ENCODE results near the gene HAUS3. TPM values are rescaled to one million over a fixed set of nuclear protein-coding genes. Genes with fewer than 3 reads are reported as not detected.

The HAUS3 gene
- polyA plus RNA-seq, 1 donor (not counting 4 experiments of a cell fraction or from before 2014, with no cell fraction given): 11.1 TPM

- TF ChIP-seq EZH2 (IDR thresholded peaks at IDR 0.05; ENCODE audit: low read length) (no peak), CTCF (optimal IDR thresholded peaks at IDR 0.05 in 1 of 3, IDR thresholded peaks at IDR 0.05 in 1 of 3, conservative IDR thresholded peaks at IDR 0.05 in 1 of 3; ENCODE audit: extremely low read depth in 1 of 3, insufficient read depth in 2 of 3, low read length in 3 of 3) (no peak)
- Histone ChIP-seq H3K27me3 (ENCODE audit: control insufficient read depth, extremely low read depth, insufficient read depth, low read length) (peaks cover 9% of the 10 kb centered on the region), H3K4me1 (ENCODE audit: control insufficient read depth, extremely low read depth, insufficient read depth, low read length) (peaks cover 1% of the 10 kb centered on the region), H3K36me3 (ENCODE audit: control insufficient read depth in 2 of 2, extremely low read depth in 1 of 2, insufficient read depth in 2 of 2, low read length in 2 of 2) (no peaks in the 10 kb centered on the region), H3K4me2 (ENCODE audit: control insufficient read depth, extremely low read depth, insufficient read depth, low read depth, low read length) (no peak overlapping the region), H3K4me3 (ENCODE audit: control insufficient read depth in 2 of 3, extremely low read depth in 1 of 3, insufficient read depth in 2 of 3, low read depth in 1 of 3, low read length in 3 of 3) (no peak overlapping the region), H2AFZ (ENCODE audit: control insufficient read depth, low read length) (no peak overlapping the region), H3K79me2 (ENCODE audit: control insufficient read depth, insufficient read depth, low read length) (no peaks in the 10 kb centered on the region), H3K27ac (ENCODE audit: control insufficient read depth, insufficient read depth, low read length) (no peak overlapping the region), H3K9ac (ENCODE audit: control insufficient read depth, extremely low read depth, insufficient read depth, low read length) (no peak overlapping the region), H3K9me1 (ENCODE audit: control insufficient read depth, extremely low read depth, insufficient read depth, low read length) (no peaks in the 10 kb centered on the region), H4K20me1 (ENCODE audit: control insufficient read depth, extremely low read depth, insufficient read depth, low read length) (no peaks in the 10 kb centered on the region), H3K9me3 (ENCODE audit: control insufficient read depth, low read depth, low read length) (no peaks in the 10 kb centered on the region)
- DNase-seq (ENCODE audit: low read depth, low spot score) (no peak), FAIRE-seq (no peak)
- dilution Hi-C loops (cut with MboI; ENCODE audit: extremely low pct_ligation_motif_present, low sequenced_read_pairs): no loop called here
These were observed 48.6 kb upstream of the HAUS3 start for GRCh38 chr4:2290488-2290887.

GRCh38 chr4:2289955-2290333 lies 48.0 kb upstream of the HAUS3 start:
- H3K4me1 ChIP-seq (ENCODE audit: control insufficient read depth, extremely low read depth, insufficient read depth, low read length): peaks cover 7% of the 10 kb centered on the region
- dilution Hi-C loops (cut with MboI; ENCODE audit: extremely low pct_ligation_motif_present, low sequenced_read_pairs): no loop called here
- H3K4me2 ChIP-seq (ENCODE audit: control insufficient read depth, extremely low read depth, insufficient read depth, low read depth, low read length): no peak overlapping the region
- H3K9me1 ChIP-seq (ENCODE audit: control insufficient read depth, extremely low read depth, insufficient read depth, low read length): no peaks in the 10 kb centered on the region
- H4K20me1 ChIP-seq (ENCODE audit: control insufficient read depth, extremely low read depth, insufficient read depth, low read length): no peaks in the 10 kb centered on the region
- H3K9me3 ChIP-seq (ENCODE audit: control insufficient read depth, low read depth, low read length): no peaks in the 10 kb centered on the region
- no peak for FAIRE-seq
- no peak overlapping the region for H3K27ac ChIP-seq (ENCODE audit: control insufficient read depth, insufficient read depth, low read length)
- no peaks in the 10 kb centered on the region for H3K36me3 ChIP-seq (ENCODE audit: control insufficient read depth in 2 of 2, extremely low read depth in 1 of 2, insufficient read depth in 2 of 2, low read length in 2 of 2)
- H3K4me3 ChIP-seq (ENCODE audit: control insufficient read depth in 2 of 3, extremely low read depth in 1 of 3, insufficient read depth in 2 of 3, low read depth in 1 of 3, low read length in 3 of 3): no peak overlapping the region
- no peak for TF ChIP-seq EZH2 (IDR thresholded peaks at IDR 0.05; ENCODE audit: low read length)
- TF ChIP-seq CTCF (optimal IDR thresholded peaks at IDR 0.05 in 1 of 3, IDR thresholded peaks at IDR 0.05 in 1 of 3, conservative IDR thresholded peaks at IDR 0.05 in 1 of 3; ENCODE audit: extremely low read depth in 1 of 3, insufficient read depth in 2 of 3, low read length in 3 of 3): no peak
- no peaks in the 10 kb centered on the region for H3K79me2 ChIP-seq (ENCODE audit: control insufficient read depth, insufficient read depth, low read length)
- DNase-seq (ENCODE audit: low read depth, low spot score): no peak
- H3K27me3 ChIP-seq (ENCODE audit: control insufficient read depth, extremely low read depth, insufficient read depth, low read length): peaks cover 9% of the 10 kb centered on the region
- no peak overlapping the region for H2AFZ ChIP-seq (ENCODE audit: control insufficient read depth, low read length)
- no peak overlapping the region for H3K9ac ChIP-seq (ENCODE audit: control insufficient read depth, extremely low read depth, insufficient read depth, low read length)
